PC-9 (cell line): ENCODE data around the gene KLHDC4. TPM values are rescaled to one million over a fixed set of nuclear protein-coding genes. Genes with fewer than 3 reads are reported as not detected.

Source experiments
- BruUV-seq: library from RNA; stranded (reverse); fragments of 400-500 nt; replicated peaks from 2 replicates; lab custom pipeline; 2021; lab: Mats Ljungman, UMichigan
- CTCF ChIA-PET: fragments of 300-600 bp; sonication (Branson Sonifier 250); formaldehyde crosslinking; loops from one replicate; lab custom pipeline; 2022; ENCODE audit warnings: antibody characterized with exemption; lab: Charles Lee
- POLR2A ChIA-PET: fragments of 300-600 bp; sonication (Branson Sonifier 250); formaldehyde crosslinking; loops from one replicate; lab custom pipeline; 2022; ENCODE audit warnings: antibody characterized with exemption; ENCODE audit not compliant: unreplicated experiment; lab: Charles Lee
- DNase-seq, 2 experiments: peaks; one replicate each; pipeline versions ENCODE4 v3.0.0 to v3.0.0-alpha.2; 2015 to 2022; ENCODE audit warnings: mixed read lengths in 1 of 2
- H2AFZ ChIP-seq: fragments of 200-600 bp; sonication (generic); 2 replicates; pipeline ENCODE4 v1.8.1; 2017; ENCODE audit warnings: antibody characterized with exemption
- H3F3A ChIP-seq: fragments of 200-600 bp; sonication (generic); 2 replicates; pipeline ENCODE4 v1.8.1; 2017; ENCODE audit warnings: antibody characterized with exemption, mild to moderate bottlenecking, low read depth; ENCODE audit not compliant: insufficient read depth
- H3K27ac ChIP-seq: fragments of 200-600 bp; sonication (generic); 2 replicates; pipeline ENCODE4 v1.6.1; 2016; ENCODE audit warnings: mixed run types
- H3K27me3 ChIP-seq: fragments of 200-600 bp; sonication (generic); 2 replicates; pipeline ENCODE4 v1.6.1; 2016; ENCODE audit warnings: low read depth, mixed run types; ENCODE audit not compliant: insufficient read depth
- H3K36me3 ChIP-seq: fragments of 200-600 bp; sonication (generic); 2 replicates; pipeline ENCODE4 v1.6.1; 2016; ENCODE audit warnings: low read depth, mixed run types
- H3K4me1 ChIP-seq: fragments of 200-600 bp; sonication (generic); replicated peaks from 2 replicates; pipeline ENCODE4 v1.6.1; 2016; ENCODE audit warnings: mixed run types; ENCODE audit not compliant: insufficient read depth
- H3K4me2 ChIP-seq: fragments of 200-600 bp; sonication (generic); 2 replicates; pipeline ENCODE4 v1.6.1; 2017; ENCODE audit warnings: mixed run types
- H3K4me3 ChIP-seq: fragments of 200-600 bp; sonication (generic); 2 replicates; pipeline ENCODE4 v1.6.1; 2016; ENCODE audit warnings: mixed run types
- H3K79me2 ChIP-seq: fragments of 200-600 bp; sonication (generic); 2 replicates; pipeline ENCODE4 v1.6.1; 2017; ENCODE audit warnings: low read depth, mixed run types
- H3K9me2 ChIP-seq: fragments of 200-600 bp; sonication (generic); 2 replicates; pipeline ENCODE4 v1.8.1; 2017; ENCODE audit warnings: mild to moderate bottlenecking; ENCODE audit not compliant: insufficient read depth
- H3K9me3 ChIP-seq: fragments of 200-600 bp; sonication (generic); 2 replicates; pipeline ENCODE4 v1.8.1; 2016; ENCODE audit warnings: low read depth; ENCODE audit not compliant: insufficient read depth
- H4K20me1 ChIP-seq: fragments of 200-600 bp; sonication (generic); 2 replicates; pipeline ENCODE4 v1.8.1; 2017; ENCODE audit not compliant: insufficient read depth
- EZH2 ChIP-seq: fragments of 200-600 bp; sonication (generic); IDR thresholded peaks from 2 replicates; pipeline ENCODE4 v1.8.0; 2017; ENCODE audit warnings: antibody characterized with exemption, low read depth
- intact Hi-C: fragments of 100-400 bp; cut with micrococcal nuclease; formaldehyde crosslinking; loops from one replicate; pipeline ENCODE4 v1.10.0; 2022; ENCODE audit not compliant: unreplicated experiment
- total RNA-seq: library from RNA; stranded (reverse); gene quantifications from 2 replicates; pipeline ENCODE4 v1.2.3, GENCODE V29; 2021
- TF ChIP-seq, protein P1 (sequence below): fragments of 200-600 bp; sonication (generic); conservative IDR thresholded peaks from 2 replicates; pipeline ENCODE4 v1.6.1; 2017; ENCODE audit warnings: mixed run types, antibody characterized with exemption, mild to moderate bottlenecking, moderate library complexity

Gene KLHDC4
- total RNA-seq, 1 experiment from 2014 or later: 66.5 TPM

DNA sequence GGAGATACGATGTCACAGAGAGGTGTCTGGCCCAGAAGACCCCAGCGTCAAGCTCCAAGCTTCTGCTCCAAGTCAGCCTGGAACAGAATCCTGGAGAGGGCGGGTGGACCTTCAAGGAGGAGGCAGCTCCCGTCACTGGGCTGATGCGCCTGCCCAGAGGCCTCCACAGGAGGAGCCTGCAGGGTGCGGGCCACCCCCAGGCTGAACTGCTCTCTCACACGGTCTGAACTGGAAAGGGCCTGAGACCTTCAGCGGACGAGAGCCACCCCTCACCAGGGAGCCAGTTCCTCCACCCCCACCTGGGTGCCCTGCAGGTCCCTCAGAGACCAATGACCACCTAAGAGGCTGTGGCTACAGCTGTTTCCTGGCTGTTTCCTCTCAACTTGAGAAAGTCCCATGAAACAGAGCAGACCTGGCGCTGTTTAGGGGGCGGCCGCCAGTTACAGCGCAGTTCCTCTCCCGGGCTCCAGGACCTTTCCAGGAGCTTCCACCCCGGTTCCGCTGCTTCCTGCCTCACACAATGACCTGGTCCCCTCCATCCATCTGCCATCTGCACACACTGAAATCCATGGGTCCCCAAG, 36.0 kb upstream of the KLHDC4 start:
- Histone ChIP-seq H3K9me2 (no peaks in the 10 kb centered on the region), H3K4me3 (no peak overlapping the region), H2AFZ (no peak overlapping the region), H3K4me2 (no peak overlapping the region), H3K27ac (no peak overlapping the region), H4K20me1 (no peaks in the 10 kb centered on the region), H3K9me3 (no peaks in the 10 kb centered on the region), H3K79me2 (no peaks in the 10 kb centered on the region), H3K27me3 (no peaks in the 10 kb centered on the region), H3K36me3 (no peaks in the 10 kb centered on the region), H3F3A (peaks cover 15% of the 10 kb centered on the region), H3K4me1 (peaks cover 19% of the 10 kb centered on the region)
- BruUV-seq: no TSS peak
- no peak for DNase-seq
- CTCF ChIA-PET: no interaction called here
- intact Hi-C loops: no loop called here
- POLR2A ChIA-PET: no interaction called here
- TF ChIP-seq, protein P1, sequence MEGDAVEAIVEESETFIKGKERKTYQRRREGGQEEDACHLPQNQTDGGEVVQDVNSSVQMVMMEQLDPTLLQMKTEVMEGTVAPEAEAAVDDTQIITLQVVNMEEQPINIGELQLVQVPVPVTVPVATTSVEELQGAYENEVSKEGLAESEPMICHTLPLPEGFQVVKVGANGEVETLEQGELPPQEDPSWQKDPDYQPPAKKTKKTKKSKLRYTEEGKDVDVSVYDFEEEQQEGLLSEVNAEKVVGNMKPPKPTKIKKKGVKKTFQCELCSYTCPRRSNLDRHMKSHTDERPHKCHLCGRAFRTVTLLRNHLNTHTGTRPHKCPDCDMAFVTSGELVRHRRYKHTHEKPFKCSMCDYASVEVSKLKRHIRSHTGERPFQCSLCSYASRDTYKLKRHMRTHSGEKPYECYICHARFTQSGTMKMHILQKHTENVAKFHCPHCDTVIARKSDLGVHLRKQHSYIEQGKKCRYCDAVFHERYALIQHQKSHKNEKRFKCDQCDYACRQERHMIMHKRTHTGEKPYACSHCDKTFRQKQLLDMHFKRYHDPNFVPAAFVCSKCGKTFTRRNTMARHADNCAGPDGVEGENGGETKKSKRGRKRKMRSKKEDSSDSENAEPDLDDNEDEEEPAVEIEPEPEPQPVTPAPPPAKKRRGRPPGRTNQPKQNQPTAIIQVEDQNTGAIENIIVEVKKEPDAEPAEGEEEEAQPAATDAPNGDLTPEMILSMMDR: no peak
- no peak for TF ChIP-seq EZH2

DNA sequence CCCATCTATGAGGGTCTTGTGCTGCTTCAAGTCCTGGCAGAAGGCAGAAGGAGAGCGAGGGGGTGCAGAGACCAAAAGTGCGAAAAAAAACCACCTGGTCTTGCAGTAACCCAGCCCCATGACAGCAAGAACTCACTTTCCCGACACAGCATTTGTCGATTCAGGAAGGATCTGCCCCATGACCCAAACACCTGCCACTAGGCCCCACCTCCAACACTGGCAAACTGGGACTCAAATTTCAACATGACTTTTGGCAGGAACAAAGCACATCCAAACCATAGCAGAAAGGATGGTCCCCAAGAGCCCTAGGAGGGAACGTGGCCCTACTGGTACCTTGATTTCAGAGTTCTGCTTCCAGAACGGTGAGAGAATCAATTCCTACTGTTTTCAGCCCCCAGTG, 34.7 kb upstream of the KLHDC4 start:
- H3K36me3 ChIP-seq: no peaks in the 10 kb centered on the region
- H3K27me3 ChIP-seq: no peaks in the 10 kb centered on the region
- BruUV-seq: no TSS peak
- H3K79me2 ChIP-seq: no peaks in the 10 kb centered on the region
- peaks cover 5% of the 10 kb centered on the region; the same call in 1 of the 2 replicates for H3F3A ChIP-seq
- peaks cover 6% of the 10 kb centered on the region for H3K4me1 ChIP-seq
- ChIA-PET POLR2A (no interaction called here), CTCF (no interaction called here)
- no peak overlapping the region for H3K4me2 ChIP-seq
- no peaks in the 10 kb centered on the region for H4K20me1 ChIP-seq
- intact Hi-C loops: no loop called here
- no peak overlapping the region for H3K4me3 ChIP-seq
- no peak overlapping the region for H3K27ac ChIP-seq
- no peak for TF ChIP-seq EZH2
- TF ChIP-seq, protein P1: no peak
- DNase-seq: no peak
- H2AFZ ChIP-seq: no peak overlapping the region
- H3K9me2 ChIP-seq: no peaks in the 10 kb centered on the region
- H3K9me3 ChIP-seq: no peaks in the 10 kb centered on the region

DNA sequence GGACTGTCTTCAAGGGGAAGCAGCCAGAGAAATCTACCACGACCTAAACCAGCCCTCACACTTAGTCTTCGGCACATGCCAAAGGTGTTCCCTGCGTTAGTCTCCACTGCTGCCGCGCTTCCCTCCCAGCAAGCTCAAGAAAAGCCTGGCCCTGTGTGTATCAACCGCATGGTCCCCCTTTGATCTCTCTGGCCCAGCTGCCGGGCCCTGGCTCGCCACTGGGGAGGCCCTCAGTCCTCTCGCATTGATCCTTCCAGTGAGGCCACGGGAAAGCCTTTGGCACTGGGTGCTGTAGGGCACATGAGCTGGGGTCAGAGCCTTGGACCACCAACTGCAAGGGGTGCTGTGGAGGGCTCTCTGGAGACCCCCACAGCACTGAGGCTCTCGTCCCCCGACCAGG, 29.6 kb upstream of the KLHDC4 start:
- no TSS peak for BruUV-seq
- ChIA-PET CTCF (no interaction called here), POLR2A (no interaction called here)
- Histone ChIP-seq H3K4me1 (peaks cover 32% of the 10 kb centered on the region), H4K20me1 (no peaks in the 10 kb centered on the region), H3K4me3 (no peak overlapping the region), H3K79me2 (no peaks in the 10 kb centered on the region), H3K4me2 (no peak overlapping the region), H3K27me3 (no peaks in the 10 kb centered on the region), H2AFZ (no peak overlapping the region), H3K27ac (no peak overlapping the region), H3K9me2 (no peaks in the 10 kb centered on the region), H3K9me3 (no peaks in the 10 kb centered on the region), H3F3A (peaks cover 37% of the 10 kb centered on the region; the same call in 1 of the 2 replicates), H3K36me3 (no peaks in the 10 kb centered on the region)
- no peak for DNase-seq
- intact Hi-C loops: no loop called here
- TF ChIP-seq, protein P1: no peak
- TF ChIP-seq EZH2: no peak
